Middle frontal gyrus (tissue), 1 donor: ENCODE results near the gene PTPRQ.
A peak's percentile ranks its signal among the peaks of the same experiment; 100 is the strongest.
"Not testable (repeated sequence)": the region's sequence is repeated elsewhere in the genome, so short reads cannot be mapped to it uniquely, and the experiment has no call there.

ENCODE experiments used
- DNase-seq: peaks from one replicate; pipeline ENCODE4 v3.0.0-alpha.2; 2015; ENCODE audit warnings: low spot score; ENCODE audit errors: extremely low spot score

The PTPRQ gene

GRCh38 chr12:80443974-80444666 is at the start of gene PTPRQ:
Gene PTPRQ (plus strand): TSS chr12:80444235. CDS start chr12:80444346, 111 bp downstream.
- DNase-seq = no peak

- peak; percentile 58 for DNase-seq
These were observed 43.5 kb upstream of the PTPRQ start for GRCh38 chr12:80400571-80400991.

- no peak for DNase-seq
These were observed 42.8 kb upstream of the PTPRQ start for GRCh38 chr12:80401191-80401590.

- no peak for DNase-seq
These were observed 39.4 kb upstream of the PTPRQ start for GRCh38 chr12:80404629-80405028.

- no peak for DNase-seq
These were observed 37.8 kb upstream of the PTPRQ start for GRCh38 chr12:80406253-80406652.

GRCh38 chr12:80411787-80412186 is 32.2 kb upstream of the PTPRQ start:
- DNase-seq = no peak

GRCh38 chr12:80412343-80412953 is 31.6 kb upstream of the PTPRQ start:
- no peak for DNase-seq

- DNase-seq = no peak
These were observed 30.6 kb upstream of the PTPRQ start for GRCh38 chr12:80413462-80413861.

- no peak for DNase-seq
These were observed 28.6 kb upstream of the PTPRQ start for GRCh38 chr12:80415466-80415865.

GRCh38 chr12:80419644-80420043 is 24.4 kb upstream of the PTPRQ start:
- DNase-seq = no peak

- no peak for DNase-seq
These were observed 24.0 kb upstream of the PTPRQ start for GRCh38 chr12:80420075-80420474.

GRCh38 chr12:80422550-80422949 is 21.5 kb upstream of the PTPRQ start:
- no peak for DNase-seq

GRCh38 chr12:80432061-80432460 is 12.0 kb upstream of the PTPRQ start:
- DNase-seq = no peak

GRCh38 chr12:80441921-80442320 is 2.1 kb upstream of the PTPRQ start:
- no peak for DNase-seq

- no peak for DNase-seq
These were observed 1.4 kb upstream of the PTPRQ start for GRCh38 chr12:80442426-80443222.

GRCh38 chr12:80445083-80445793 is 1.2 kb downstream of the PTPRQ start:
- DNase-seq = no peak

GRCh38 chr12:80456513-80456912 is 12.5 kb downstream of the PTPRQ start:
- DNase-seq = no peak

- DNase-seq = no peak
These were observed 16.9 kb downstream of the PTPRQ start for GRCh38 chr12:80460972-80461371.

GRCh38 chr12:80461851-80462250 is 17.8 kb downstream of the PTPRQ start:
- not testable (repeated sequence) for DNase-seq

GRCh38 chr12:80469681-80470080 is 25.6 kb downstream of the PTPRQ start:
- DNase-seq = no peak

- DNase-seq = no peak
These were observed 26.4 kb downstream of the PTPRQ start for GRCh38 chr12:80470403-80470802.

- DNase-seq = no peak
These were observed 28.2 kb downstream of the PTPRQ start for GRCh38 chr12:80472236-80472635.
